KBM-7 (cell line): ENCODE measurements around the gene DMTF1.

Source experiments
- DNase-seq: peaks from one replicate; pipeline ENCODE4 v3.0.0-alpha.2; 2015
- in situ Hi-C: fragments of 300-500 bp; cut with MboI; formaldehyde crosslinking; loops from 2 replicates; pipeline ENCODE4 v1.14.3; 2020; ENCODE audit warnings: low sequenced_read_pairs, low pct_unique_long_range_greater_than_20kb, mixed read lengths

DMTF1 gene

GRCh38 chr7:87139514-87139913 lies 12.7 kb upstream of the DMTF1 start:
- in situ Hi-C loops = no loop called here

DNA sequence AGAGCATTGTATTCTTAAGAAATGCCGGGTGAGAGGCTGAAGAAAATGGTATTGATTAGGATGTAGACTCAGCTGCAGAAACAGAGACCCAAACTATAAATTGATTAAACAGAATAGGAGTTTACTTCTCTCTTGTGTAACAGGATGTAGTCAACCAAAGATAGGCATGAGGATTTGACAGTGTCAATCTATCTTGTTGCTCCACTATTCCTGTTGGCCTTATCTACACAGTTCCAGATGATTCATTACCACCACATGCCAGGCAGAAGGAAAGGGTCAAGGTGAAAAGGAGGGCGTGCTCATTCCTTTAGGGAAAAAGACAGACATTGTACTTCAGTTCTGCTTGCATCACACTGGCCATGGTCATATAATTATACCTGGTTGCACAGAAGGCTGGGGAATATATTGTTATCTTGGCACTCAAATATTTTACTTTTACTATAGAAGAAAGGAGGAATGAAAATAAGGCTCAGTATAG lies 11.9 kb upstream of the DMTF1 start:
- in situ Hi-C loops = no loop called here
- peak; percentile 23 for DNase-seq

More at GRCh38 chr7:87139514-87139913, 12.7 kb upstream of the DMTF1 start:
- no peak for DNase-seq

DNA sequence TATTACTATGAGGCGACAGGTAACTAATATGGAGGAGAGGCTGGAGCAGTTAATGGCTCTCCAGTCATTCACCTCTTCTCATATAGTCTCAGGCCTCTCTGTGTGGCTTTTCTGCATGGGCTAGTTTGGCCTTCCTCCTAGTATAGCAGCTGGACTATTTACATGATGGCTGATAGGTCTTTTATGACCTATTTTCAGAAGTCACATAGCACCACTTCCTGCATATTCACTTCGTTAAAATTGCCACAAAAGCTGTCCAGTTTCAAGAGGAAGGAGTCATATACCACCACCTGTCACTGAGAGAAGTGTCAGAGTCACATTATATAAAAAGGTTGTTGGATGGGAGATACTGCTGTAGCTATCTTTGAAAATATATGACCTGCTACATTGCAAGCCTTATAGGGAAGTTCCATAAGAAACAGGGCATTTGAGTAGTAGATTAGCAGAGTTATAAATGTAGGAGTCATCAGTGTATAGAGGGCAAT lies 8.0 kb upstream of the DMTF1 start:
- DNase-seq = peak; percentile 24
- in situ Hi-C loops = no loop called here

DNA sequence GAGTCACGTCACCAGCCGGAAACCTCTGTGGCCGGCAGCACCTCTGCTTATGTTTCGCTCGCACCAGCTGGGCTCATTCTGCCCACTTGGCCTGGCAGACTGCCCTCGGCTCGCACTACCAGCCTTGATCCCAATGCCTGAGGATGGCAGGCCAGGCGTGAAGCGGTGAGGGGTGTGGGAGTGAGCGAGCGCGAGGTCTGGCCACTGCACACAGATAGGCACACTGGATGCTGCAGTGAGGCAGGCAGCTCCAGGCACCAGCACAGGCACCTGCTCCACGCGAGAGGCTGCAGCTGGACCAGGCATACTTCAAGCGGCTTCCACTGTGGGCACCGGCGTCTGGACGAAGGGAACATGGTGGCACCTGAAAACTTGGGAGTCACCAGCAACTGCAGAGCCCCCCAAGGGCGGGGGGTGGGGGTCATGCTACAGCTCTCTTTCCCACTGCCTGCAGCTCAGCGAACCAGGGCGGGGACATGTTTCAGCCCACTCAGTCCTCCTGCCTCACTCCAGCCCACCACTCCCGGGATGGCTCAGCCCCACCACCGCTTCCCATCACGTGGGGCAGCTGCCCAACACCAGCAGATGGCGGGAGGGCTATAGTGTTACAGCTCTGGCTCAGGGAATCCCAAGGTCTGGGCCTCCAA lies 5.4 kb upstream of the DMTF1 start:
- DNase-seq = no peak
- in situ Hi-C loops = no loop called here

DNA sequence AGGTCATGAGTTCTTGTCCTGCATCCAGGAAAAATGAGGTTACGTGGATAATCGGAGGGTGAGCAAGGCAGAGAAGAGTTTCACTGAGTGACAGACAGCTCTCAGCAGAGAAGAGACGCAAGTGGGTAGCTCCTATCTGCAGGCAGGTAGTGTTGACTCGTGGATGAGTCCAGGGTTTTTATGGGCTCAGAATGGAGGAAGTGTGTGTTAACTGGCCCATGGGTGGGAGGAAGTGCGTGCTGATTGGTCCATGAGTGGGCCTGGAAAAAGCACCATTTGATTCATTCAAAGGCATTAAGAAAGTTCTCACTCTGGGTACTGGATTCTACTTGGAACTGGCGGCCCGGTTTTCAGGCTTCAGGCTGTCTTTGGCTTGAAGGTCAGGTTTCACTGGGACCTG lies 4.8 kb upstream of the DMTF1 start:
- in situ Hi-C loops = no loop called here

GRCh38 chr7:87148332-87148955 lies 3.8 kb upstream of the DMTF1 start:
- in situ Hi-C loops = no loop called here

More for the DNA sequence above, 4.8 kb upstream of the DMTF1 start:
- DNase-seq = no peak

DNA sequence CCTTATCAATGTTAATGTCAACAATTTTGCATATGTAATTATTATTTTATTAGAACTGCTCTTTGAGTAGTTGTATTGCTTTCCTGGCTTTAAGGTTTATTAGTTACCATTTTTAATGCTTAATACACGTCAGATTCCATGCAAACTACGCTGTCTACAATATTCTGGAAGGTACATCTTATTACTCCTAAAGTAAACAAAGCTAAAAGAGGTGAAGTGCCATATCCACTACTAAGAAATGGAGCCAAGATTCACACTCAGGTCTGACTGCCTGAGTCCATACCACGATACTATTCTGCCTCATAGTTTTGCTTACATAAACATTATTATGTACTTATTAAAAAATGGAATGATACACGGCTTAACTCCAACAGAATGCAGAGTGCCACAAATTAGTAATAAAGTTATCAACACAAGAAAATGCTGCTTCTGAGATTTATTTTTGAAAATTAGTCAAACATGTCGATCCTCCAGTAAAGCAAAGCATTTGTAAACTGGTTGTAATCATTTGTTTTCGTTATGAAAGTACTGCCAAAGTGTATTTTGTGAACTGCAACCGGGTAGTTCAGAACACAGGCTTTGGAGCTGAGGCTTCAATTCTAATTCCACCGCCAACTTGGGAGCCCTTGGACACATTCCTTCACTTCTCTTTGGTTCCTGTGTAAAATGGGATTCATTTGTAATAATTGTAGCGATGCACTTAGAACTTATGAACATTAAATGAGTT lies 1.1 kb upstream of the DMTF1 start:
- in situ Hi-C loops = no loop called here
- DNase-seq = no peak

More at GRCh38 chr7:87148332-87148955, 3.8 kb upstream of the DMTF1 start:
- DNase-seq = peak; percentile 49

GRCh38 chr7:87151729-87152111 lies 533 bp upstream of the DMTF1 start:
- in situ Hi-C loops = no loop called here
- DNase-seq = no peak

GRCh38 chr7:87152897-87153641 lies 816 bp downstream of the DMTF1 start:
- DNase-seq = peak; percentile 41
- in situ Hi-C loops = no loop called here

DNA sequence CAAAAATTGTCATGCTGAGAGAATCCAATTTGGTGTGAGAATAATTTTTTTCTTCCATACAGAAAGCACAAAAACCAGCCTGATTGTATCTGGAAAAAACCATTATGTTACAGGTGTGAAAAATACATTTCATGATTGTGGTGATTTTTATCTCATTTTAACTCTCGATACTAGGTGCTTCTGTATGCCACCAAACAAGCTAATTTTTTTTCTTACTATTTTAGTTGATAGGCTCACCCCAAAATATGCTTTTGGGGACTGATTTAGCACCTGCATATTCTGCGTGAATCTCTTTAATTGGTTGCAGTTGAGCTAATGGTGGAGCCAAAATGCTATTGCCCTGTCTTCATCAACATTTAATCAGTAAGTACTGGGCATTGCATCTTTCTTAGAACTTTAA lies 1.9 kb downstream of the DMTF1 start:
- DNase-seq = peak; percentile 5
- in situ Hi-C loops = no loop called here

DNA sequence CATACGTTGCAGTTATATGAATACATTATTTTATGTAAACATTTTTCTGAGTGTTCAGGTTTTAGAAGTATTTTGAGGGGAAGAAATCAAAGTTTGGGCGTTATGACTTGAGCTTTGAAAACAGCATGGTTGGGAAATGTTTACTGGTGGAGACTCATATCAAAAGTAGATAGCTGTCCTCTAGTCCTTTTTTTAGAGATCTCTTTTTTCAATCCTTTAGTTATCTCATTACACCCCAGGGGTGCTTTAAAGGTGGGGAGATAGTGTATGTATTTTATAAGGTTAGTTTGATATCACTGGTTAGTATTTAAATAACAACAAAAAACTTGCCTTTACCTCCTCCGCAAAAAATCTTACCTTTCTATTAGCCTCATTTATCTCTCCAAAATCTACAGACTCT lies 2.3 kb downstream of the DMTF1 start:
- in situ Hi-C loops = no loop called here
- no peak for DNase-seq

GRCh38 chr7:87155788-87156187 lies 3.5 kb downstream of the DMTF1 start:
- in situ Hi-C loops = no loop called here
- DNase-seq = no peak

GRCh38 chr7:87156709-87157108 lies 4.5 kb downstream of the DMTF1 start:
- no peak for DNase-seq
- in situ Hi-C loops = no loop called here

DNA sequence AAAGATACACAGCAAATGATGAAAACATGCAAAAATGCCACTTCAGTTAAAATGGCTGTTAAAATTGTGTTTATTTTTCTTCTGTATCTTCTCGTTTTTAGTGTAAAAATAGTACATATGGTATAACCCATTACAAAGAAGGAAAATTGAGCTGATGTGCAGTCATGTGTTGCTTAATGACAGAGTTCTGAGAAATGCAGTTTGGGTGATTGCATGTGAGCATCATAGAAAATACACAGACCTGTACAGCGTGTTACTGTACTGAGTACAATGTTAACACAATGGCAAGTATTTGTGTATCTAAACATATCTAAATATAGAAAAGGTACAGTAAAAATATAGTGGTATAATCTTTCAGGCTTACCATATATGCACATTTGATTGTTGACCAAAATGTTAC lies 7.3 kb downstream of the DMTF1 start:
- no peak for DNase-seq
- in situ Hi-C loops = no loop called here

DNA sequence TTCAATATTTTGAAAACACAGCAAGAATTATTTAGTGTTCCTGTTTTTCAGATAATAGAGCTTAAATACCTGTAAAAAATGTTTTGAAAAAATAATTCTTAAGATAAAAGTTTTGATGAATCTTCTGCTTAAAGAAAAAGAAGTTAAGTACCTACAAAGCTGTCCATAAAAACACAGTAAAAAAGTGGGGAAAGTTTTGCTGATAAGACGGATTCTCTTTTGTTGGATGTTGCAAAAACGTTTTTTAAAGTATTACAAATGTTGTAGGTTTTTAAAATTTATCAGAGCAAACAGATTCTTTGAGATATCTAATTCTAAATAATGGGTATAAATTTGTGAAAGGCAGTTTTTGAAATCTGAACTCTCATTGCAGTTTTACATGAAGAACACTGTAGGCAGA lies 12.2 kb downstream of the DMTF1 start:
- no peak for DNase-seq
- in situ Hi-C loops = no loop called here

DNA sequence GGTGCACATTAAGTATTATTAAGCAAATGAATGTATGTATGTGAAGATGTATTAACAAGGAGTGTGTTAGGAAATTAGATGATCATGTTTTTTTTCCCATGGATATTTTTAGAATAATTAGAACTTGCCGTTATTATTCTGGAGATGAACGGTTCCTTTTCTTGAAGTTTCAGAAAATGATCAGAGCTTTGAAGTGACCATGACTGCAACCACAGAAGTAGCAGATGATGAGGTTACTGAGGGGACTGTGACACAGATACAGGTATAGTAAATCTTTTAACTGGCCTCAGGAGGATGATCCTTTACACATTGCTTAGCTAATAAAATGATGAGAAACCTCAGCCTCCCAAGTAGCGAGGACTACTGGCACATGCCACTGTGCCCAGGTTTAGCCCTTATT lies 18.6 kb downstream of the DMTF1 start:
- in situ Hi-C loops = no loop called here
- DNase-seq = no peak

- in situ Hi-C loops = no loop called here
- DNase-seq = no peak
Observed at GRCh38 chr7:87171282-87171934, 19.2 kb downstream of the DMTF1 start.

GRCh38 chr7:87173471-87173870 lies 21.2 kb downstream of the DMTF1 start:
- DNase-seq = no peak
- in situ Hi-C loops = no loop called here

GRCh38 chr7:87178320-87178719 lies 26.1 kb downstream of the DMTF1 start:
- in situ Hi-C loops = no loop called here
- no peak for DNase-seq
